ENCODE measurements around the gene RAB9A.

Gene RAB9A

GRCh38 chrX:13752141-13752540, 63.2 kb downstream of the RAB9A start:
- no peak for DNase-seq

DNA sequence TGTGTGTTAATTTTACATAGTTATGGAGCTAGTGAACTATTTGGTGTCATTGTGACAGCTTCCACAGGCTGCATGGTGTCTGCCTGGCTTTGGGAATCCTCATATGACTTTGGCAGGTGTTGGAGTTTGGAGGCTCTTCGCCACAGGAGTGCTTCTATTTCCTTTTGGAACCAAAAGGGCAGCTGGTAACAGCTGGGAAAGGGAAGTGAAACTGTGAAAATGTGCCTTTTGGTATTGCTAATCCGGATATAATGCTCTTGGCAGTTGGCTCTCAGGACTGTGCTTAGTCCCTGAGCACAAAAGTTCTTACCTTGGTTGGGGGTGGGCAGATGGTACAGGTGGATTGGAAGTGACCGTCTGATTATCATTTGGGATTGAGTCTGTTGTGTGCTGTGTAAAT, 63.7 kb downstream of the RAB9A start:
- DNase-seq: no peak

GRCh38 chrX:13754765-13755164, 65.8 kb downstream of the RAB9A start:
- no peak for DNase-seq

- DNase-seq: no peak
Measured at GRCh38 chrX:13755254-13755653, 66.3 kb downstream of the RAB9A start.

GRCh38 chrX:13756381-13756780, 67.5 kb downstream of the RAB9A start:
- no peak for DNase-seq

DNA sequence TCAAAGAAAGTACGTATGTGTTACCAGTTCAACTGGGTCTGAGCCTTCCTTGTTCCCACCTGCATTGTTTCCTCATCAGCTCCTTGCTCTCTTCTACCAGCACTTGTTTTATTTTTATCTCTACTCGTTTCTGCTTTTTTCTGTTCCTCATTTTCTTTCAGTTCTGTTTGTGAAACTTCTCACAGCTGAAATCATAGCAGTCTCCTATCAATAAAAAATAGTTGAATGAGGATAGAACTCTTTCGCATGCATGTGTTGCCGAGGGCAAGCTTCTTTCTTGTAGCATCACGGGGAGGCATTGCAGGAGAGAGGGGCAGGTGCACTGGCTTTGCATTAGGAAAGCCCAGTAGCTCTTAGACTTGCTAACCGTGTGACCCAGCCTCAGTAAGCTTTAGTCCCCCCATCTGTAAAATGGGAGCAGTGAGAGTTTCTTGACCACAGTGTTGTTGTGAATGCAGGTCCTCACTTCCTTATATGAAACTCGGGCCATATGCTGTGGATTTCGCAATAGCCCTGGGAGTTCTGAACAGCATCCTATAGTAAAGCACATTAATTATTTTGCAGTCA, 70.3 kb downstream of the RAB9A start:
- DNase-seq: no peak
